Umbilical cord (tissue), 2 donors: ENCODE measurements around the gene SDHAF2. TPM values are rescaled to one million over a fixed set of nuclear protein-coding genes. Genes with fewer than 3 reads are reported as not detected.
"Not testable (repeated sequence)": the region's sequence is repeated elsewhere in the genome, so short reads cannot be mapped to it uniquely, and the experiment has no call there.

Source experiments
- DNase-seq: peaks from one replicate; pipeline ENCODE4 v3.0.0-alpha.2; 2015; ENCODE audit warnings: low spot score
- total RNA-seq: library from RNA; depleted of rRNA; stranded (reverse); fragments of >200 nt; gene quantifications from one replicate; pipeline ENCODE4 v1.2.3, GENCODE V29; 2014; ENCODE audit warnings: low replicate concordance; ENCODE audit not compliant: insufficient read depth

SDHAF2 gene
- total RNA-seq, 1 donor from 2014 or later: 57.3 TPM

- DNase-seq: no peak
These were observed 46.4 kb downstream of the SDHAF2 start for GRCh38 chr11:61476371-61476770.

GRCh38 chr11:61477126-61477525 lies 47.2 kb downstream of the SDHAF2 start:
- DNase-seq: no peak

- no peak for DNase-seq
These were observed 47.8 kb downstream of the SDHAF2 start for GRCh38 chr11:61477727-61478148.

DNA sequence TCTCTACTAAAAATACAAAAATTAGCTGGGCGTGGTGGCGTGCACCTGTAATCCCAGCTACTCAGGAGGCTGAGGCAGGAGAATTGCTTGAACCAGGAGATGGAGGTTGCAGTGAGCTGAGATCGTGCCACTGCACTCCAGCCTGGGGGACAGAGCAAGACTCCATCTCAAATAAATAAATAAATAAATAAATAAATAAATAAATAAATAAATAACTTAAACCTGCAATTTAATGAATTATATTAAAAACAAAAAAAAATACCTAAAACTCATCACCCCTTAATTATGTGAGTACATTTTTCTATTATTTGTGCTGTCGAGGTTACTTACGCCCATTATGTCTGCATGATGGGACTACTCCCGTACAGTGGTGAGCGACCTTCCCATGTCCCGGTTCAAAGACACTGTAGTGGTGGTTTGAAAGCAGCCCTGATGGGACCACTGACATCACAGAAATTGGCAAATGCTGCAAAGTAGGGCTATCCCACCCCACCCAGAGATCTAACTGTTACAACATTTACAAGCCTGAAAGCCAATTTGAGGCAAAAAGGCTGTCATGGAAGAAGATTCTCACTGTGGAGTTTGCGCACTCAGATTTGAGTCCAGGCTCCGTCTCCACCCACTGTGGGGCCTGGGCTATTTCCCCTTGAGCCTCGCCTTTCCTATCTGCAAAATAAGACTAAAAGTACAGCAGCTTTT lies 49.6 kb downstream of the SDHAF2 start:
- not testable (repeated sequence) for DNase-seq

- peak; percentile 64 for DNase-seq
These were observed 50.5 kb downstream of the SDHAF2 start for GRCh38 chr11:61480261-61480993.

- no peak for DNase-seq
These were observed 51.0 kb downstream of the SDHAF2 start for GRCh38 chr11:61480994-61481335.

- DNase-seq: no peak
These were observed 51.9 kb downstream of the SDHAF2 start for GRCh38 chr11:61481806-61482205.

GRCh38 chr11:61482513-61482912 lies 52.6 kb downstream of the SDHAF2 start:
- no peak for DNase-seq

DNA sequence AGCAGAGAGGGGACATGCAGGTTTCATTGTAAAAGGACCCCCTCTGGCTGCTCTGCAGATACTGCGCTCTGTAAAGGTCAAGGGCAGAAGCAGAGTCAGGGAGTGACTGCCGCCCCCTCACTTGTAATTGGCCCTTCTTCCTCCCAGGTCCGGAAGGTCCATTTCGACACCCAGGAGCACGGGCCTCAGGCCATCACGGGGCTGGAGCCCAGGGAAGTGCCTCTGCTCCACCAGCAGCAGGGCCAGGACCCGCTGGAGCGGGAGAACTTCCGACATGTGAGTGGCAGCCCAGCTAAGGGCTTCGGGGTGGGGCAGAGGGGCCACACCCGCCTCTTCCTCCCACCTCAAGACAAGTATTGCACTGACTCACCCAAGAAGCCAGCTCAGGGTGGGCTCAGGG lies 54.6 kb downstream of the SDHAF2 start:
- DNase-seq: no peak

- DNase-seq: no peak
These were observed 55.2 kb downstream of the SDHAF2 start for GRCh38 chr11:61485080-61485479.

DNA sequence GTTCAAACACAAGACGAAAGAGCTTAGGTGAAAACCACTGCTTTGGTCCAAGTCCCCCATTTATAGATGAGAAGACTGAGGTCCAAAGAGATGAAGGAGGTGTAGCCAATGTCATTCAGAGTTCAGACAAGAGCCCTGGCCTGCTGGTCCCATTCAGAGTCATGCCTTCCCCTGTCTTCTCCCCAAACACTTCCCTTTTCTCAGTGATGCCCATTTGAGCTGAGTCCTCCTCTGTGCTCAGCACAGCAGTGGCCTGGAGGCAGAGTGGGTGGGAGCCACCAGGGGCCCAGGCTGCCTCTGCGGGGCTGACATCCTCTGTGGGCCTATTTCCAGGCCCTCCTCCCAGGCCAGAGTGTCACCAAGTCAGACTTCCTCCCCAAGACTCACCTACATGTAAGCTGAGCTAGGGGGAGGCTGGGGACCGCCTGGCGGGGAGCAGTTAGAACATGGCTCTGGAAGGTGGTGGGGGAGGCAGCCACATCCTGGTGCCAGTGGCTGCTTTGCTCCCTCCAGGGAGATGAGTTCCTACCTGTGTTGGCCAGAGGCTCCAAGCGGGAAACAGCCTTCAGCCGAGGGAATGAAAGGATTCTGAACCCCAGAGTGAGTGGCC lies 56.2 kb downstream of the SDHAF2 start:
- DNase-seq: no peak

GRCh38 chr11:61486779-61487178 lies 56.9 kb downstream of the SDHAF2 start:
- DNase-seq: no peak

- DNase-seq: no peak
These were observed 57.6 kb downstream of the SDHAF2 start for GRCh38 chr11:61487342-61488025.

DNA sequence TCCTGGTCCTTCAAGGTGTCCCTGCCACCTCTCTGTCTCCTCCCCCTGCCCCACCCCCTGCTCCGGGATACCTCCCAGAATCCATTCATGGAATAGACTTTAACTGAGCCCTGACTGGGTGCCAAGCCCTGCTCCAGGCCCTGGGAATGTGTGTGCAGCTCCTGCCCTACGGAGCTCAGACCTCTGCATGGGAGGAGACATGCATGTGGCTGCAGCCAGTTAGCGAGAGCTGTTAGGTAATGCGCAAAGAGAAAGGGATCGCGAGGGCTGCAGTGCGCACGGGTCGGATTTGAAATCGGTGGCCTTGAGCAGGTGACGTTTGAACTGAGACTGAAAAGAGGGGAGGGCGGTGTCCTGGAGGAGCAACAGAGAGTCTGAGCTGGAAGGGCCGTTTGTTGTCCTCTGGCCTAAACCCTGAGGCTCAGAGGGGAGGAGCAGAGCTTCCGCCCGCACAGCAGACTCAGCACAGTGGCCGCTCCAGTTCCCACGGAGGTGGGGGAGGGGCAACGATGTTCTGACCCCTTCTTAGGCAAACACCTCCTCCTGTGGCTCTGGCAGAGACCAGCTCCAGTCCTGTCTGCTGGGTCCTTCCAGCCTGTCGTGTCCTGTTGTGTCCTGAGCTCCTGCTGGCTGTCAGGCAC lies 58.8 kb downstream of the SDHAF2 start:
- DNase-seq: peak; percentile 56

- DNase-seq: peak; percentile 73
These were observed 60.2 kb downstream of the SDHAF2 start for GRCh38 chr11:61489833-61490721.

- DNase-seq: no peak
These were observed 61.9 kb downstream of the SDHAF2 start for GRCh38 chr11:61491736-61492395.

DNA sequence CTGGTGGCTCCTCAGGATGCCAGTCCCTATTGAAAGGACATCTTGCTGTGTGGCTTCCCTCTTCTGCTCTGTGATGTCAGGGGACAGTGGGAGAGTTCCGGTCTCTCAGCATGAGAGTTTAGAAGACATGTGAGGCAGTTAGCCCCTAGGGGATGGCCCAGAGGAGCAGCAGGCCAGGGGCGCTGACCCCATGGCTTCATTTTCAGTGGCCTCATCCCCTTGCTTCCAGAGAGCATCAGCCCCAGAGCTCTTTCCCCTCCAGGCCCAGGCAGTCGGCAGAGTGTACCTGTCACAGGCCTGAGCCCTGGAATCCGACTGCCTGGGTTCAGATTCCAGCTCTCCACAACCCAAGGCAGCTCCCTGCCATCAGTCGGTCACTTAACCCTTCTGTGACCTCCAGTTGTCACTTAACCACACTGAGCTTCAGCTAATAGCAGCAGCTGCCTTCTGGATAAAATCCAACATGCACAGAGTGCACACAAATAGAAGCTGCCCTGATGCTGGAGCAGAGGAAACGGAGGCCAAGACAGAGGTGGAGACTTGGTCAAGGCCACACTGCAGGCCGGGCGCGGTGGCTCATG lies 64.5 kb downstream of the SDHAF2 start:
- no peak for DNase-seq

- no peak for DNase-seq
These were observed 66.1 kb downstream of the SDHAF2 start for GRCh38 chr11:61495801-61496601.
